NCI-H2227 (cell line): ENCODE results near the gene IGF2R.
"Not testable (repeated sequence)": the region's sequence is repeated elsewhere in the genome, so short reads cannot be mapped to it uniquely, and the experiment has no call there.

Source experiments
- DNase-seq: peaks from one replicate; lab custom pipeline; 2025; ENCODE audit not compliant: unreplicated experiment; lab: John Stamatoyannopoulos, UW

Gene IGF2R, protein sequence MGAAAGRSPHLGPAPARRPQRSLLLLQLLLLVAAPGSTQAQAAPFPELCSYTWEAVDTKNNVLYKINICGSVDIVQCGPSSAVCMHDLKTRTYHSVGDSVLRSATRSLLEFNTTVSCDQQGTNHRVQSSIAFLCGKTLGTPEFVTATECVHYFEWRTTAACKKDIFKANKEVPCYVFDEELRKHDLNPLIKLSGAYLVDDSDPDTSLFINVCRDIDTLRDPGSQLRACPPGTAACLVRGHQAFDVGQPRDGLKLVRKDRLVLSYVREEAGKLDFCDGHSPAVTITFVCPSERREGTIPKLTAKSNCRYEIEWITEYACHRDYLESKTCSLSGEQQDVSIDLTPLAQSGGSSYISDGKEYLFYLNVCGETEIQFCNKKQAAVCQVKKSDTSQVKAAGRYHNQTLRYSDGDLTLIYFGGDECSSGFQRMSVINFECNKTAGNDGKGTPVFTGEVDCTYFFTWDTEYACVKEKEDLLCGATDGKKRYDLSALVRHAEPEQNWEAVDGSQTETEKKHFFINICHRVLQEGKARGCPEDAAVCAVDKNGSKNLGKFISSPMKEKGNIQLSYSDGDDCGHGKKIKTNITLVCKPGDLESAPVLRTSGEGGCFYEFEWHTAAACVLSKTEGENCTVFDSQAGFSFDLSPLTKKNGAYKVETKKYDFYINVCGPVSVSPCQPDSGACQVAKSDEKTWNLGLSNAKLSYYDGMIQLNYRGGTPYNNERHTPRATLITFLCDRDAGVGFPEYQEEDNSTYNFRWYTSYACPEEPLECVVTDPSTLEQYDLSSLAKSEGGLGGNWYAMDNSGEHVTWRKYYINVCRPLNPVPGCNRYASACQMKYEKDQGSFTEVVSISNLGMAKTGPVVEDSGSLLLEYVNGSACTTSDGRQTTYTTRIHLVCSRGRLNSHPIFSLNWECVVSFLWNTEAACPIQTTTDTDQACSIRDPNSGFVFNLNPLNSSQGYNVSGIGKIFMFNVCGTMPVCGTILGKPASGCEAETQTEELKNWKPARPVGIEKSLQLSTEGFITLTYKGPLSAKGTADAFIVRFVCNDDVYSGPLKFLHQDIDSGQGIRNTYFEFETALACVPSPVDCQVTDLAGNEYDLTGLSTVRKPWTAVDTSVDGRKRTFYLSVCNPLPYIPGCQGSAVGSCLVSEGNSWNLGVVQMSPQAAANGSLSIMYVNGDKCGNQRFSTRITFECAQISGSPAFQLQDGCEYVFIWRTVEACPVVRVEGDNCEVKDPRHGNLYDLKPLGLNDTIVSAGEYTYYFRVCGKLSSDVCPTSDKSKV (N-terminal part only)

DNA sequence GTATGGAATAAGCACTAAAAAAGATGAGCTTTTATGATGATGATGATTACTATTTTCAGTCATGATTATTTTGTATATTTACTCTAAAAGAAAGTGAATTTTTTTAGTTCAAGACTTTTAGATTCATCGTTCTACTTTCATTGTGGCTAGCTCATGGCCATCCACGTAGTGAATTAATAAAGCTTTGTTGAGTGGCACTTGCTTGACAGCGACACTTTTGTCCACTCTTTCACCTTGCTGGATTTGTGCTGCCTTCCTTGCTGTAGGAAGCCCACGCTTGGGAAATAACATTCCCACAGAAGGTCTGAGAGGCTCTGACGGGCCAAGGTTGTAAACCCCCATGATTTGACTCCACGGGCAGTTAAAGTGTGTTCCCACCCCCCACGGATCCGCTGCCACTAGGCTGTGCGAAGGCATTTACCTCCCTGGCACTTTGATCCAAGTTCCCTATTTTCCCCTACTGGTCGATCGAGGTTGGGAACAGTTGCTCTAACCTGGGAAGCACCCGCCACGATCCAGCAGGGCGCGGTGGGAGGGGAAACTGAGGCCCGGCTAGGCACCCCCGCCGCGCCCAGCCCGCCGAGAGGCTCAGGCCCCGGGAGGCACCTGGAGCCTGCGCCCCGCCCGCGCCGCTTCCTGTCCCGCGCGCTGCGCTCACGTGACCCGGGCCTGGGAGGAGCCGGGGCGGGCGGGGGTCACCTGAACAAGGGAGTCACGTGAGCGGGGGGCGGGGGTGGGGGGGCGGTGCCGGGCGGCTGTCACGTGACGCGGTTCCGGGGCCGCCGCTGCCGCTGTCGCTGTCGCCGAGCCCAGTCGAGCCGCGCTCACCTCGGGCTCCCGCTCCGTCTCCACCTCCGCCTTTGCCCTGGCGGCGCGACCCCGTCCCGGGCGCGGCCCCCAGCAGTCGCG lies at the start of gene IGF2R:
Gene IGF2R, plus strand, starts transcription at position 788 of the 909 bp plus-strand sequence. CDS start 165 bp downstream, outside the sequence.
- DNase-seq: peak; percentile 90

DNA sequence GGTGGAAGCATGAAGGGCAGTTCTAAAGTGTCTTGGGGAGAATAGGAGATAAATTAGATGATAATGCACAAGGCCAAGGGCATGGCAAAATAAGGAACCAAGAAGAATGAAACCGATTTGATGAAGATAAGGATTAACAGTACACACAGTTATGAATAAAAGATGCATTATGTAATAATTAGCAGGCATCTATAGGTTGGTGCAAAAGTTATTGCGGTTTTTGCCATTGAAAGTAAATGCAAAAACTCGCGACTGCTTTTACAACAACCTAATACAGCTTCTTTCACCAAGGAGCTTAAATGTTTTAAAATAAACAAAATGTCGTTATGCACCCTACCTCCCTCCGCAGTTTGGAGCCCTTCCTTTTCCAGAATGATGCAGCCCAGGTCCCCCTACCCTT lies 49.1 kb upstream of the IGF2R start:
- DNase-seq: no peak

DNA sequence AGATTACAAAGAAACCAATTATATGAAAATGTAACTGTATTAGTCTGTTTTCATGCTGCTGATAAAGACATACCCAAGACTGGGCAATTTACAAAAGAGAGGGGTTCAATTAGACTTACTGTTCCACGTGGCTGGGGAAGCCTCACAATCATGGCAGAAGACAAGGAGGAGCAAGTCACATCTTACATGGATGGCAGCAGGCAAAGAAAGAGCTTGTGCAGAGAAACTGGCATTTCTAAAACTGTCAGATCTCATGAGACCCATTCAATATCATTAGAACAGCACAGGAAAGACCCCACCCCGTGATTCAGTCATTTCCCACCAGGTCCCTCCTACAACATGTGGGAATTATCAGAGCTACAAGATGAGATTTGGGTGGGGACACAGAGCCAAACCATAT lies 44.7 kb upstream of the IGF2R start:
- not testable (repeated sequence) for DNase-seq

DNA sequence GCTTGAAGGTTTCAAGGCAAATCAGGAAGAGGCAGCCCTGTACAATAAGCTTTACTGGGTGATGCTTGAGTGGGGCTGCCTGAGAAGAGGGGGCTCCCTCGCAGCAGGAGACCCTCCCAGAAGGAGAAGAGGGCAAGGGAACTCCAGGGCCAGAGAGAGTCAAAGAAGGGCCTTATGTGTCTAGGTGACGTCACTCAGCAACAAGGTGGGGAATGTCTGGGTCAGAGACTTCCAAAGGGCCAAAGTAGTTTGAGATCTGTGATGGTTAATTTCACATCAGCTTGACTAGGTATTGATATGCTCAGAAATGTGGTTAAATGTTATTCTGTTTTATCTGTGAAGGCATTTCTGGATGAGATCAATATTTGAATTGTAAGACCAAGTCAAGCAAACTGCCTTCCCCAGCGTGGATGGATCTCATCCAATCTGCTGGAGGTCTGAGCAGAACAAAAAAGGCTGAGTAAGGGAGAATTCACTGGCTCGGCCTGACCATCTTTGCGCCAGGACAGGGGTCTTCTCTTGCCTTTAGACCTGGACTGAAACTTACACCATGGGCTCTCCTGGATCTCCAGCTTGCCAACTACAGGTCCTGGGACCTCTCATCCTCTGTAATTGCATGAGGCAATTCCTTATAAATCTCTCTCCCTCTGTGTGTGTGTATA lies 42.2 kb upstream of the IGF2R start:
- DNase-seq: no peak

DNA sequence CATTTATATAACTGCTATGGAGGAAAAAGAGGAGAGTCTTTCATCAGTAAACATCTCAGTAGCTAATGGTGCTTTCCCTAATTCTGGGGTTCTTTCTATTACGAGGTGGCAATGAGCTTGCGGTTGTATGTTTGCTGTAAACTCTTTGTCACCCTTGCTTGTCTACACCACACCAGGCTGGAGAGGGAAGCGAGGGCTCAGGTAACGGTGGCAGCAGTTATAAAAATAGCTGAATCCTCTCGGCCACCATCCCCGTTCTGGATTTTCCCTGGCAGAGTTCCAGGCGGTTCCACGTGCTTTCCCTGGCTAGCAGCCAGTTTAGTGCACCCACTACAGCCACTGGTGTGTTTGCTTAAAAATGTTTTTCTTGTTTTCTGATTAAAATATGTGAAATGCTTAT lies 39.1 kb upstream of the IGF2R start:
- DNase-seq: peak; percentile 16

DNA sequence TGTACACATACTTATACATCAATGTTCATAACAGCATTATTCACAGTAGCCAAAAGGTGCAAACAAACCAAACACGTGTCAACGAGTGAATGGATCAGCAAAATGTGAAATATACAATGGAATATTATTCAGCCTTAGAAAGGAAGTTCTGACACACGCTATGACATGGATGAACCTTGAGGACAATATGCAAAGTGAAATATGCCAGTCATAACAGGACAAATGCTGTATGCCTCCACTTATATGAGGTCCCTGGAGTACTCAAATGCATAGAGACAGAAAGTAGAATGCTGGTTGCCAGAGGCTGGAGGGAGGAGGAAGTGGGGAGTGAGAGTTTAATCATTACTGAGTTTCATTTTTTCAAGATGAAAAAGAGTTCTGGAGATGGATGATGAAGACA lies 37.8 kb upstream of the IGF2R start:
- DNase-seq: no peak

DNA sequence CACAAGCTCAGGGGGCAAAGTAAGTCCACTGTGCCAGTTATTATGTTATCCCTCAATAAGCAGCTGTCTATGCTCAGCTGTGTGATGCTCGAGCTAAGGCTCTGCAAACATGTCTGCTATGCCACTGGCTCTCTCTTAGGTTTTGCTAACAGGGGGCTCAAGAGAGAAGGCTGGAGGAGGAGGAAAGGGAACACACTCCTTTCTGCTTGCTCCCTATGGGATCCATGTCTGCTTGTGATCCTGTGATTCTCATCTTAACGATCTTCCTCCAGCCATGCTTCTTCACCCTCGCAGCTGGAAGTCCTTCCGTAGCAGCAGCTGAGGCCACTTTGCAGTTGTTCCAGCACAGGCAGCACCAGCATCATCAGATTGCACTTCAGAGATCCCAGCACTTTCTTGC lies 37.0 kb upstream of the IGF2R start:
- no peak for DNase-seq

DNA sequence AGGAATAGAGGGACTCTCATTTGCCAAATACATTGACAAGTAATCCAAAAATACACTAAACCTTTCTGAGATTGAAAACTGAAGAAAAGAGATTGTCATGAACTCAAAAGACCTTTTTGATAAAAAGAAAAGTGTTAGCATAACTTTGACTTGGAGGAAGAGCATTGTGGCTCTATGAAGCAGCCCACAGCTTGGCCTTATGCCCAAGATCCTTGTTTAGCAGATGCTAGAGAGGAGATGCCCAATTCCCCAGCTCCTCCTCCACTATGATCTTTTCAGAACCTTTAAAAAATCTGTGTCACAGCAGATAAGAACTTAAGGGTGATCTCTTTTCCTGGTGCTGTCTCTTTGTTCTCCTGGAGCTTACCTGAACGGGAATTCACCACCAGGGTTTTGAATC lies 35.8 kb upstream of the IGF2R start:
- no peak for DNase-seq

DNA sequence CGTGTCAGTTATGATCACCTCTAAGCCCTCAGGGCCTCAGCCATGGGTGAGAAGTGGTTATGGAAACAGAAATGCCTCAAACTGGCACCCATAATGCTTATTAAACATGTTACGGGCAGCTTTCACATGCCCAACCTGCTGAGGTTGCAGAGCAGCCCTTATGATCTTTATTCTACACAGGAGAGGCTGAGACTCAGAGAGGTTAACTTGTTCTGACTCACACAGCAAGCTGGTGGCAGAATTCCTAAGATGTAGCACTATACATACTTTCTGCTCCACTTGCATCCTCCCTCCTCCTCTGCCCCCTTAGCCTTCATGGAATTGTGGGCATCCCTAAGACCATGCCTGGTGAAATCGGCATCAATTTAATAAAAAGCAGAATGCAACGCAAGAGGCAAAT lies 34.7 kb upstream of the IGF2R start:
- no peak for DNase-seq

DNA sequence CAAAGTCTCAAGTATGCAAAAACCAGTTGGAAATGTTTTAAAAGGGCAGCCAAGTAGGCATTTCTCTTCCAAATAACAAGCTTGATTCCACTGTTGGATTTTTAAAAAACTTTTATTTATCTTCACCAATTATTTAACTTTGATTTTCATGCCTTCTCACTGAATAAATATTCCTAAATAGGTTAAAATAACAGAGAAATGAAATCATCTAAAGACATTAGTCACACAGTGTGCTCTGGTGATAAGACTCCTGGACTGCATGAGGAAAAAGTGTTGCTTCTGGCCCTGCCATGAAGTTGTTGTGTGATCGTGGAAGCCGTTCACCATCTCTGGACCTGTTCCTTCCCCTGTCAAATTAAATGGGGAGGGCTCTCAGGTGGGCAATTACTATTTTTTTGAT lies 33.8 kb upstream of the IGF2R start:
- no peak for DNase-seq

DNA sequence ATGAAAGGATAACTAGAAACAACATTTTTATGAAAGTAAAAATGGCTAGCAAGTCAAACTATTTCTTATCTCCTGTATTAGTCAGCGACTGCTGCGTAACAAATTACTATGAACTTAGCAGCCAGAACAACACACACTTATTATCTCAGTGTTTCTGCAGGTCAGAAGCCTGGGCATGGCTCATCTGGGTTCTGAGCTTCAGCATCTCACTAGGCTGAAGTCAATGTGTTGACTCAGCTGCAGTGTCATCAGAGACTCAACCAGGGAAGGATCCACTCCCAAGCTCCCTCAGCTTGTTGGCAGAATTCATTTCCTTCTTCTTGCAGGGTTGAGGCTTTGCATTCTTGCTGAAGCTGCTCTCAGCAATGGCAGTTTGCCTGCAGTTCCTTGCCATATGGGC lies 33.2 kb upstream of the IGF2R start:
- no peak for DNase-seq

DNA sequence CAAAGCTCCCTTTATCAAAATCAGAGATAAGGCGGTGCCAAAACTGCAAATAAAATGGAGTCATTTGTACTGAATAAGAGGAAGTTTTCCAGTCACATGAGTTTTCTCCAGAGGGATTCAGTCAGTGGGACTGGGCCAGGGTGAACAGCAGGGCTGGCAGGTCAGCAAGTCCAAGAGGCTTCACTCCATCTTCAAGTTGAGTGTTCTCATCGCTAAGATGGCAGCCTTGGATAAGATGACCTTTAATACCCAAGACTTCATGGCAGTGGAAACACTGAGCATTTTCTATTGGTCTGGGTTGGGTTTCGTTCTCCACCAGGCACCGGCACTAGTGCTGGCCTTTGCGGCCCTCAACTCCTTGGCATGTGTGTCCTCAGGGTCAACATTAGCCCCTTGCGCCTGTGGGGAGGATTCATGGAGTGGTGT lies 29.3 kb upstream of the IGF2R start:
- no peak for DNase-seq

DNA sequence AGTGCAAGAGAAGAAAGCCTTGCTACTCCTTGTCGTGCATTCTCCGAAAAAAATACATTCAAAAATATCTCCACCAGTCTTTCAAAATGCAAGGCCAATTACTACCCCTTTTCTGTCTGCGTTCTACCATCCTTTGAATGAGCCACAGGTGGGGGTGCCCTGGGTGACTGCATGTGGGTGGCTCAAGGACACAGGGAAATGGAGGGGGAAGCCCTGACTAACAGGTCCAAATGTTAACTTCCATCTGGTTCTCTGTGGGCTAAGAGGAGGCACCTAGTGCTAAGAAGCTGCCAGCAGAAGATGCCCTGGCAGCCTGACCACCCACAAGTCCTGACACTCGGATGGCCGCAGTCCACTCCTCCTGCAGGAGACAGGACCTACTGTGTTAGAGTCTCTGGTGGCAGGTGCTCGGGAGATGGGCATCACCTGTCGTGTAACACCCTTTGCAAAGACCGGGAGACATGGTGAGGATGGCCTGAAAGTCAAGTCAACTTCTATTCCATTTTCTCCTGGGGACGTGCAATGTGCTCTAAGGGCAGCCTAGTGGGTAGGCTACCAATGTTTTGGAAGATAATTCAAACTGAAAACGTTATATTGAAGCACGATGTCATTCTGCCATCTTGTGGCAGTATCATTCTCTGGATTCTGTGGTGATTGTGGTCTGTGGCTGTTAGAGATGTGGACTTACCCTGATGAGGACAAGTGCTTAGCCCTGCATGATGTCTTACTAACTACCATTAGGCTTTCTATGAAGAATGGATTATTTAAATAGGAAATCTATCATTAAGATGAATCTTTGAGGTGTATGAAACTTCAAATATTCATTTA lies 27.4 kb upstream of the IGF2R start:
- DNase-seq: no peak

DNA sequence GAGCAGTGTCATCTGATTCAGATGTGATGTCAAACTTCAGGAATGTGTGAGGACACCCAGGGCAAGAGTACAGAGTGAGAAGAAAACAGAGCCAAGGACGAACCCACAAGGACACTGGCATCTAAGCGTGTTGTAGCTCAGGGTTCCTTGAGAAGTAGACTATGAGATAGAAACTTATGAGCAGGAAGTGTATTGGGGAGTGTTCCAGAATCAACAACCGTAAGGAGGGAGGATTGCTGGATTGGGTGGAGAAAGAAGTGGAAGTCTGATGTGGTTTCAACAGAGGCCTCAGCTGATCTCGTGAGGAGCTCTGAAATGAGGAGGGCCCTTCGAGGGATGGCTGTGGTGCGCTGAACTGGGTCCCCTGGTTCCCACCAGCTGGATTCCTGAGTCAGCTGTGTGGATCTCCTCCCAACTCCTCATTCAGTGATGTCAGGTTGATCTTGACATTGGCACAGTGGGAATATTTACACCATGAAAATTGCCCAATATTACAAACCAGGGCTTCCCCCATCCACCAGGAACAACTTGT lies 25.7 kb upstream of the IGF2R start:
- no peak for DNase-seq

DNA sequence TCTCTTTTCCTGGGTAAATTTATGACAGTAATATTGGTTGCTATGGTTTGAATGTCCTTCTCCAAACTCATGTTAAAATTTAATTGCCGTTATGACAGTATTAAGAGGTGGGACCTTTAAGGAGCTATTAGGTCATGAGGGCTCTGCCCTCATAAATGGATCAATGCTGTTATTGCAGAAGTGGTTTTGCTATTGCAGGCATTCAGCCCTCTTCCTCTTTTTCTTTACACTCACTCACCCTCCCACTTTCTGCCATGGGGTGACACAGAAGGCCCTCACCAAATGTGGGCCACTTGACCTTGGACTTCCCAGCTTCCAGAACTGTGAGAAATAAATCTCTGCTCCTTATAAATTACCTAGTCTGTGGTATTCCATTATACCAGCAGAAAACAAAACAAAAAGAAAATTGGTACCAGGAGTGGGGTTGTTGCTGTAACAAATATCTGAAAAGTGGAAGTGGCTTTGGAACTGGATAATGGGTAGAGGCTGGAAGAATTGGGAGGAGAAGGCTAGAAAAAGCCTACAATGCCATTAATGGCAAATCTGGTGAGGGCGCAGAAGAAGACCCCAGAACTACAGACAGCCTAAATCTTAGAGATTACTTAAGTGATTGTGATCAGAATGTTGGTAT lies 24.8 kb upstream of the IGF2R start:
- no peak for DNase-seq

DNA sequence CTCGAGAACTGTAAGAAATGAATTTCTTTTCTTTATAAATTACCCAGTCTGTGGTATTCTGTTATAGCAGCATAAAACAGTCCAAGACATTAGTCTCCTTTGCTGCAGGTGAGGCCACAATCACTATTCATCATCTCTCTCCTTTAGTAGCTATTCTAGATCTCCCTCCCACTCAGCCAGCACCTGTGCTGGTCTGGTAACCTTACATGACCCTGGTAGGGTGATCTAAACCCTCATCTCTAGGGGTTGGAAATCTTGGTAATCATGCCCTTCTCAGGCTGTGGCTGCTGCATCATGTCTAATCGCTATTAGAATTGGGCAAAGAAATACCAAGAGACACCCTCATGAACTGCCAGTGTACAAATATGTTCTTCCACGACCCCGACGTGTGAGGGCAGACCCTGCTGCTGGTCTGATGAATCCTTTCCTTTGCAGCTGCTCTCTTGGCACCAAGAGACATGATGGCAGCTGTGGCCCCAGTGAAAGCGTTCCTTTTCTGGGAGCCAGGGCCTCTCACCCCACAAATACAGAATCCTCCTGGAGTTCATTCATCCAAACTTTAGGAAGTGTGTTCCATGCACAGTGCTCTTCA lies 23.0 kb upstream of the IGF2R start:
- no peak for DNase-seq

DNA sequence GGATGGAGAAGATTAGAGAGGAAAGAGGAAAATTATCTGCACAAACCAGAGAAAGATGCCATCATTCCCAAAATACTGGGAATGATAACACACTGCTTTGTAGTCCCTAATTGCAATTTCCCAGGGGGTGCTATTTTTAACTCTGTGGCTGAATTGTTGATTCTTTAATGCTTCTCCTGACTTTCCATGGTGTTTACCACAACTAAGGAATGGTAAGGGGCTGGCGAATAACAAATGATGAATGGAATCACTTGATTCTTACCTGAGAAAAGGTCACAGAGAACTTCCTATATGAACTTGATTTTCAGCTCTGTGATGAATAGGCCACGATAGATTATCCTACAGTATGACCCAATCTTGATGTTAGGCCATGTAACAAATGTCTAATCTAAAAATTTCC lies 22.0 kb upstream of the IGF2R start:
- no peak for DNase-seq

DNA sequence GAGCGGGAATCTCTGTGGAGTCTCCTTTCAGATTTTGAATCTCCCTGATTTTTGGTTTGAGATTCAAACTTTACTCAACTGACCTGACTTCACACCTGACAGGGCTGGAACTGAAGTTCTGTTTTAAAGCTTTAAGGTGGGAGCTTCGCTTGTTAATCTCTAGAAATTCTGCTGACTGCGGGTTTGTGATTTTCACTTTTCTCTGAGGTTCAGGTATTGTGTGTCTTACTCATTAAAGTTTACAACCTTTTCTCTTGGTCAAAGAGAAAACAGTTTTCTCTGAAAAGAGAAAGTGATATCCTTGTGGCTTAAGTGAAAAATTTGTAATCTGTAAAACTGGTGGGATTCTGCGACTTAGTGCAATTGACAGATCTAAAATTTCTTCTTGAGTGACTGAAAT lies 20.7 kb upstream of the IGF2R start:
- DNase-seq: no peak
